Measurements from ENCODE around the gene RPUSD1.
A peak's percentile ranks its signal among the peaks of the same experiment; 100 is the strongest.
"Not testable (repeated sequence)": the region's sequence is repeated elsewhere in the genome, so short reads cannot be mapped to it uniquely, and the experiment has no call there.

RPUSD1 gene

GRCh38 chr16:754656-755055, 33.5 kb downstream of the RPUSD1 start:
- TF ChIP-seq MYC (IDR thresholded peaks at IDR 0.05; ENCODE audit: low read depth, low read length) (no peak), POLR2A (IDR thresholded peaks at IDR 0.05; ENCODE audit: extremely low read depth, insufficient read length) (no peak)
- TF ChIP-seq, protein P1, sequence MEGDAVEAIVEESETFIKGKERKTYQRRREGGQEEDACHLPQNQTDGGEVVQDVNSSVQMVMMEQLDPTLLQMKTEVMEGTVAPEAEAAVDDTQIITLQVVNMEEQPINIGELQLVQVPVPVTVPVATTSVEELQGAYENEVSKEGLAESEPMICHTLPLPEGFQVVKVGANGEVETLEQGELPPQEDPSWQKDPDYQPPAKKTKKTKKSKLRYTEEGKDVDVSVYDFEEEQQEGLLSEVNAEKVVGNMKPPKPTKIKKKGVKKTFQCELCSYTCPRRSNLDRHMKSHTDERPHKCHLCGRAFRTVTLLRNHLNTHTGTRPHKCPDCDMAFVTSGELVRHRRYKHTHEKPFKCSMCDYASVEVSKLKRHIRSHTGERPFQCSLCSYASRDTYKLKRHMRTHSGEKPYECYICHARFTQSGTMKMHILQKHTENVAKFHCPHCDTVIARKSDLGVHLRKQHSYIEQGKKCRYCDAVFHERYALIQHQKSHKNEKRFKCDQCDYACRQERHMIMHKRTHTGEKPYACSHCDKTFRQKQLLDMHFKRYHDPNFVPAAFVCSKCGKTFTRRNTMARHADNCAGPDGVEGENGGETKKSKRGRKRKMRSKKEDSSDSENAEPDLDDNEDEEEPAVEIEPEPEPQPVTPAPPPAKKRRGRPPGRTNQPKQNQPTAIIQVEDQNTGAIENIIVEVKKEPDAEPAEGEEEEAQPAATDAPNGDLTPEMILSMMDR (IDR thresholded peaks at IDR 0.05; ENCODE audit: low read depth, low read length) = no peak
- TF ChIP-seq, protein P2, sequence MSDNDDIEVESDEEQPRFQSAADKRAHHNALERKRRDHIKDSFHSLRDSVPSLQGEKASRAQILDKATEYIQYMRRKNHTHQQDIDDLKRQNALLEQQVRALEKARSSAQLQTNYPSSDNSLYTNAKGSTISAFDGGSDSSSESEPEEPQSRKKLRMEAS (IDR thresholded peaks at IDR 0.05; ENCODE audit: low read depth, low read length) = no peak
- DNase-seq (ENCODE audit: low read depth) = peak; percentile 64
- no peak overlapping the region for H3K4me3 ChIP-seq (ENCODE audit: low read depth, low read length)

DNA sequence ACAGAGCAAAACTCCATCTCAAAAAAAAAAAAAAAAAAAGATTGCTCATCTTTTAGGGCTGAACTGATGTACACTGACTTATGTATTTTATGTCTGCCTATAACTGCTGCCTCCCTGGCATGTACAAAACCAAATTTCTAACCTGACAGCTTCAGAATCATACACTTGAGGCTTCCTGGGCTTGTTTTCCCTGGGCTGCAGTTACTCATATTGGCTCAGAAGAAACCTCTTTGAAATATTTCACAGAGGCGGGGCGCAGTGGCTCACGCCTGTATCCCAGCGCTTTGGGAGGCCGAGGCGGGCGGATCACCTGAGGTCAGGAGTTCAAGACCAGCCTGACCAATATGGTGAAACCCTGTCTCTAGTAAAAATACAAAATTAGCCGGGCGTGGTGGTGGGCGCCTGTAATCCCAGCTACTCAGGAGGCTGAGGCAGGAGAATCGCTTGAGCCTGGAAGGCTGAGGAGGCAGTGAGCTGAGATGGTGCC, 34.0 kb downstream of the RPUSD1 start:
- H3K4me3 ChIP-seq (ENCODE audit: low read depth, low read length); DNase-seq (ENCODE audit: low read depth): not testable (repeated sequence)

DNA sequence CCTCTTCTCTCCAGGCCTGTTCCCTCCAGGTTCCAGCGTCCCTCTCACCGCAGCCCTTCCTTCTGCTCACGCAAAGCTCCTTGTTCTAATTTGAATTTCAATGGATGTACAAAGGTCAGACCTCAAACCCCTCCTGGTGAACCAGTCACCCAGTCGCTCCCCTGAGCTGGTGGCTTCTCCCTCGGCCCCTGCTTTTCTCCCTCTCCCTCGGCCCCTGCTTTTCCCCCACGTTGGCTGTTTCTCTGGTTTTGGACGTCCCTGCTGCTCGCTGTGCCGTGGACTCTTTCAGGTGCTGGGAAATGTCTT, 36.2 kb downstream of the RPUSD1 start:
- TF ChIP-seq, protein P2 (IDR thresholded peaks at IDR 0.05; ENCODE audit: low read depth, low read length) = no peak
- TF ChIP-seq MYC (IDR thresholded peaks at IDR 0.05; ENCODE audit: low read depth, low read length) (no peak), POLR2A (IDR thresholded peaks at IDR 0.05; ENCODE audit: extremely low read depth, insufficient read length) (no peak)
- TF ChIP-seq, protein P1 (IDR thresholded peaks at IDR 0.05; ENCODE audit: low read depth, low read length) = no peak
- DNase-seq (ENCODE audit: low read depth) = no peak
- H3K4me3 ChIP-seq (ENCODE audit: low read depth, low read length) = no peak overlapping the region

DNA sequence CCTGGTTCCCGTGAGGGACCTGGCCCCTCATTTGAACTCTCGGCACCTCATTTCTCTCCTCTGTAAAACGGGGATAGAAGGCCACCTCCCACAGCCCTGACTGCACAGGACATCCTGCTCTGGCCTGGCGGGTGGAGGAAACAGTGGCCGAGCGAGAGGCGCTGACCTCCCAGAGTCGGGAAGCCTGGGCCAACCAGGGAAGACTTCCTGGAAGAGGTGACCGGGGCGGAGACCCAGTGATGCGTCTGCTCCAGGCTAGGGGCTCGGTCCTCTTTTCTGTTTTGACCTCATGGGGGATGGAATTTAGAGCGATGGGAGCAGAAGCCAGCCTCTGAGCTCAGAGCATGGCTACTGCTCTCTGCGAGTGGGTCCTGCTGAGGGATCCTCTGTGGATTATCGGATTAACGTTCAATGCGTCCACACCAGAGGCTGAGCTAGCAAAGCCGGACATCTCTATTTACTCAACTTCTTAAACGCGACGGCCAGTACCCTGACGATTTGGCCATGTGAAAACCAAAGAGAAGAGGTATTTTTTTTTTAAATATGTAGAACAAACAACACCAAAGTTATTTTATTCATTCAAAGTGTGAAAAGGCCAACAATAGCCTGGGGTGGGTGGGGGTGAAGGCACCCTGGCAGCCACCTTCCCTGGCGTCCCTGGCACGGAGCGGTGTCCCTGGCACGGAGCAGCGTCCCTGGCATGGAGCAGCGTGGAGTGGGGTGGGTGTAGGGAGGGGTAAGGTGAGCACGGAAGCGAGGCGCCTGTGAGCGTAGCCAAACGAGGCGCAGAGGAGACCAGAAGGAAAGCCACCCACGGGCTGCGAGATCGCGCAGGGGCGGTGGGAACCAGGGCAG, 36.8 kb downstream of the RPUSD1 start:
- no peak overlapping the region for H3K4me3 ChIP-seq (ENCODE audit: low read depth, low read length)
- no peak for DNase-seq (ENCODE audit: low read depth)
- TF ChIP-seq POLR2A (IDR thresholded peaks at IDR 0.05; ENCODE audit: extremely low read depth, insufficient read length) (no peak), MYC (IDR thresholded peaks at IDR 0.05; ENCODE audit: low read depth, low read length) (no peak)
- TF ChIP-seq, protein P2 (IDR thresholded peaks at IDR 0.05; ENCODE audit: low read depth, low read length) = no peak
- TF ChIP-seq, protein P1 (IDR thresholded peaks at IDR 0.05; ENCODE audit: low read depth, low read length) = no peak

DNA sequence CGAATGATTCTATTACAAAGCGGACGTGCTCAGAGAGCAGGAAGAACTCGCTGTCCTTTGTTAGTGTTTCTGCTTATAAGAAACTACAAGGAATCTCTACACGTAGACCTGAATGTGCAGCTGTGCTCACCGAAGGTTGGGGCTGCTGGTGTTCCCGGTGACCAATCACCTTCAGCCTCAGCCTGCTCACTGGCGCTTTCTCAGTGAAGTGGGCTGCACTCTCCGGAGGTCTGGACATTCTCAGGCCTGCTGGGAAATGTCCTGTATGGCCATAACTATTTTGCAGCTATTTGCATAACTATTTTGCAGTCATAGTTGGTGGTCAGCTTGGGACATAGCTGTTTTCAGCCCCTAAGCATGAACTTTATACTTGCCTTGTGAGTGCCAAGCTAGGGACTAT, 37.7 kb downstream of the RPUSD1 start:
- TF ChIP-seq POLR2A (IDR thresholded peaks at IDR 0.05; ENCODE audit: extremely low read depth, insufficient read length) (no peak), MYC (IDR thresholded peaks at IDR 0.05; ENCODE audit: low read depth, low read length) (no peak)
- TF ChIP-seq, protein P1 (IDR thresholded peaks at IDR 0.05; ENCODE audit: low read depth, low read length) = no peak
- TF ChIP-seq, protein P2 (IDR thresholded peaks at IDR 0.05; ENCODE audit: low read depth, low read length) = no peak
- no peak for DNase-seq (ENCODE audit: low read depth)
- H3K4me3 ChIP-seq (ENCODE audit: low read depth, low read length) = no peak overlapping the region

DNA sequence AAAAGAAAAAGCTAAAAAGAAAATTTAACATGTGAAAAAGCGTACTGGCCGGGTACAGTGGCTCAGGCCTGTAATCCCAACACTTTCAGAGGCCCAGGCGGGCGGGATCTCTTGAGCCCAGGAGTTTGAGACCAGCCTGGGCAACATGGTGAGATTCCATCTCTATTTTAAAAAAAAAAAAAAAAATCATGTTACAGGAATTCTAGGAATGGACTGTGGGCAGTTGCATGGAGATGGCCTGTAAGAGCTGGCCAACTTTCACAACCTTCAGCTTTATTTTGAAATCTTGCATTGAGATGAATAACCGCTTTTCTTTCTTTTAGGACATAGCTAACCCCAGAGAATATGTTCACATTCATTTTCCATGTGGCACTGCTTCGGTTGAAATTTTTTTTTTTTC, 39.2 kb downstream of the RPUSD1 start:
- no peak for DNase-seq (ENCODE audit: low read depth)
- TF ChIP-seq, protein P1 (IDR thresholded peaks at IDR 0.05; ENCODE audit: low read depth, low read length) = no peak
- TF ChIP-seq POLR2A (IDR thresholded peaks at IDR 0.05; ENCODE audit: extremely low read depth, insufficient read length) (no peak), MYC (IDR thresholded peaks at IDR 0.05; ENCODE audit: low read depth, low read length) (no peak)
- TF ChIP-seq, protein P2 (IDR thresholded peaks at IDR 0.05; ENCODE audit: low read depth, low read length) = no peak
- H3K4me3 ChIP-seq (ENCODE audit: low read depth, low read length) = no peak overlapping the region
